Thymus (tissue), 11 donors: ENCODE results near the gene BBLN. TPM values are rescaled to one million over a fixed set of nuclear protein-coding genes. Genes with fewer than 3 reads are reported as not detected.

ENCODE experiments used
- DNase-seq, 9 donors: peaks; one replicate each; pipeline ENCODE4 v3.0.0-alpha.2; 2013; ENCODE audit warnings: low spot score in 9 of 9, low read depth in 6 of 9, missing footprints in 1 of 9
- H3K27ac ChIP-seq, 2 donors: one replicate each; pipeline ENCODE4 v1.5.1; 2013; ENCODE audit warnings: control low read depth in 1 of 2, low read depth in 1 of 2, low read length in 1 of 2, mild to moderate bottlenecking in 1 of 2, moderate library complexity in 1 of 2
- H3K27me3 ChIP-seq, 2 donors: one replicate each; pipeline ENCODE4 v1.5.1; 2013; ENCODE audit warnings: low read length in 1 of 2; ENCODE audit not compliant: control insufficient read depth in 2 of 2, insufficient read depth in 1 of 2
- H3K36me3 ChIP-seq, 2 donors: one replicate each; pipeline ENCODE4 v1.5.1; 2013; ENCODE audit warnings: low read length in 1 of 2, mild to moderate bottlenecking in 1 of 2, moderate library complexity in 1 of 2; ENCODE audit not compliant: control insufficient read depth in 2 of 2, insufficient read depth in 2 of 2
- H3K4me1 ChIP-seq, 2 donors: one replicate each; pipeline ENCODE4 v1.5.1; 2013; ENCODE audit warnings: low read length in 2 of 2; ENCODE audit not compliant: control insufficient read depth in 2 of 2, insufficient read depth in 2 of 2
- H3K4me3 ChIP-seq, 2 donors: one replicate each; pipeline ENCODE4 v1.5.1; 2013; ENCODE audit warnings: low read length in 2 of 2, control low read depth in 1 of 2, mild to moderate bottlenecking in 1 of 2
- H3K9me3 ChIP-seq, 2 donors: one replicate each; pipeline ENCODE4 v1.5.1; 2013; ENCODE audit warnings: low read length in 1 of 2, mild to moderate bottlenecking in 1 of 2; ENCODE audit not compliant: control insufficient read depth in 2 of 2, insufficient read depth in 1 of 2
- WGBS: extraction: QIAGEN DNeasy Blood & Tissue Kit; methylation state at CpG from one replicate; pipeline ENCODE4 v1.1.7; 2013; 5-methylcytosine and 5-hydroxymethylcytosine counted together
- polyA plus RNA-seq: library from polyadenylated mRNA; stranded (reverse); fragments of 200-250 nt; gene quantifications from one replicate; pipeline ENCODE4 v1.2.3, GENCODE V29; 2013
- total RNA-seq: library from RNA; stranded (reverse); fragments of 120-200 nt; gene quantifications from one replicate; pipeline ENCODE4 v1.2.4, GENCODE V29; 2013
- donor health status: healthy.

BBLN gene
- total and polyA plus RNA-seq, 2 donors: 134 to 162 TPM

DNA sequence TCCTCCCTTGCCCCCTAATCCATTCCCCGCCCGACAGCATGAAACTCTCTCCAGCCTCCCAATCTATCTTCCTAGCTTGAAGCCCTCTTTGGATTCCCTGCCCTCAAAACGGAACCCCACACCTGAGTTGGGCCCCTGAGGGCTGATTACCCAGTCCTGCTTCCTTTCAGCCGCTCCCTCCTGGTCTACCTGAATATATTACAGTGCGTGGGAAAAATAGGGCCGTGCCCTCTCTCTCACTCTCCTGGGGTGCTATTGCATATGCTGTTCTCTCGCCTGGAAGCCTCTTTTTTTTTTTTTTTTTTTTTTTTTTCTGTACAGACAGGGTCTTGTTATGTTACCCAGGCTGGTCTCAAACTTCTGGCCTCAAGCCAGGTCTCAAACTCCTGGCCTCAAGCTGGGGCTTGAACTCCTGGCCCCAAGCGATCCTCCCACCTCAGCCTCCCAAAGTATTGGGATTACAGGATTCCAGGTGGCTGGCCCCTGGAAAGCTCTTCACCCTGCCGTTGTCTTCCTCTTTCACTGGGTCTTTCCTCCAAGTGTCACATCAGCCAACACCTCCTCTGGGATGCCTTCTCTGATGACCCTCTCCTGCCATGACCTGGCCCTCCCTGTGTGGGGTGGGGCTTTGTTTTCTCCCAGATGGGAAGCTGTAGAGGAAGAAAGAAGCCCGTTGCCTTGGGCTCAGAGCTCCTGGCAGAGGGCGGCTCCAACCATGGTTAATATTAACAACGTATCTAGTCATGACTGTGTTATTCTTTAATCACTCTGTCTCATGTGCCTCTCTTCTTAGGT, 51.3 kb downstream of the BBLN start:
- WGBS: 90% methylated on average over 12 of the region's 12 CpGs
- DNase-seq: no peak
- H3K27ac ChIP-seq: no peak overlapping the region

DNA sequence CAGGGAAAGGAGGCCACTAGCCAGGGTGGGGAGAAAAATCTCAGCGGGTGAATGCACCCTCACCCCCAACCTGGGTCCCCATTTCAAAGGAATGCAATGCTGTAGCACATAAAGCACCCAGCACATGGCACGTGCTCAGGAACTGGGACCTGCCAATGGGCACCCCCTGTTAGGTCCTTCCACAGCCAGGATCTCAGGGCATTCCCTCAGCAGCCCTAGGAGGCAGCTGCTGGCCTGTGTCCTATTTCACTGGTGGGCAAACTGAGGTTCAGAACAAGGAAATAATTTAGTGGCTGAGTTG, 51.9 kb downstream of the BBLN start:
- H3K9me3 ChIP-seq: no peaks in the 10 kb centered on the region
- DNase-seq: no peak
- no peak overlapping the region for H3K4me3 ChIP-seq
- H3K27me3 ChIP-seq: peaks cover 0 to 12% of the 10 kb centered on the region in 2 donors
- no peak overlapping the region for H3K27ac ChIP-seq
- 97% methylated on average over 2 of the region's 2 CpGs for WGBS
- H3K36me3 ChIP-seq: no peaks in the 10 kb centered on the region
- peaks cover 0 to 3% of the 10 kb centered on the region in 2 donors for H3K4me1 ChIP-seq

More for the DNA sequence above, 51.3 kb downstream of the BBLN start:
- Histone ChIP-seq H3K9me3 (no peaks in the 10 kb centered on the region), H3K36me3 (no peaks in the 10 kb centered on the region), H3K27me3 (peaks cover under 1 to 17% of the 10 kb centered on the region in 2 donors), H3K4me1 (peaks cover 0 to 2% of the 10 kb centered on the region in 2 donors), H3K4me3 (no peak overlapping the region)

Other genes with a start within 250 kb of the BBLN start
- 8.5 TPM for gene ST6GALNAC4, start 243.2 kb upstream of the BBLN start, total RNA-seq
- gene ST6GALNAC4, start 243.2 kb upstream of the BBLN start, polyA plus RNA-seq: 12.8 TPM
- 0.33 TPM for gene PIP5KL1, start 229.5 kb upstream of the BBLN start, total RNA-seq
- gene PIP5KL1, start 229.5 kb upstream of the BBLN start, polyA plus RNA-seq: 1.2 TPM
- 17.9 TPM for gene DPM2, start 222.4 kb upstream of the BBLN start, total RNA-seq
- 32.8 TPM for gene DPM2, start 222.4 kb upstream of the BBLN start, polyA plus RNA-seq
- 12.9 TPM for gene EEIG1, start 179.3 kb upstream of the BBLN start, total RNA-seq
- 51.4 TPM for gene EEIG1, start 179.3 kb upstream of the BBLN start, polyA plus RNA-seq
- gene NAIF1, start 92.9 kb upstream of the BBLN start, total RNA-seq: 10.9 TPM
- 11.5 TPM for gene NAIF1, start 92.9 kb upstream of the BBLN start, polyA plus RNA-seq
- 13.4 TPM for gene SLC25A25, start 92.0 kb upstream of the BBLN start, total RNA-seq
- 12.3 TPM for gene SLC25A25, start 92.0 kb upstream of the BBLN start, polyA plus RNA-seq
- gene PTGES2, start 32.5 kb upstream of the BBLN start, total RNA-seq: 51.6 TPM
- gene PTGES2, start 32.5 kb upstream of the BBLN start, polyA plus RNA-seq: 39.3 TPM
- 3.4 TPM for gene LCN2, start 10.8 kb upstream of the BBLN start, total RNA-seq
- gene LCN2, start 10.8 kb upstream of the BBLN start, polyA plus RNA-seq: 31.9 TPM
- gene CIZ1, start 31.3 kb downstream of the BBLN start, total RNA-seq: 25.4 TPM
- 36.5 TPM for gene CIZ1, start 31.3 kb downstream of the BBLN start, polyA plus RNA-seq
- gene DNM1, start 43.1 kb downstream of the BBLN start, total RNA-seq: 0.94 TPM
- gene DNM1, start 43.1 kb downstream of the BBLN start, polyA plus RNA-seq: 4.5 TPM
- 18.3 TPM for gene GOLGA2, start 115.7 kb downstream of the BBLN start, total RNA-seq
- gene GOLGA2, start 115.7 kb downstream of the BBLN start, polyA plus RNA-seq: 45.0 TPM
- gene SWI5, start 116.0 kb downstream of the BBLN start, total RNA-seq: 25.9 TPM
- gene SWI5, start 116.0 kb downstream of the BBLN start, polyA plus RNA-seq: 26.3 TPM
- 20.3 TPM for gene TRUB2, start 162.2 kb downstream of the BBLN start, total RNA-seq
- gene TRUB2, start 162.2 kb downstream of the BBLN start, polyA plus RNA-seq: 14.9 TPM
- gene COQ4, start 162.6 kb downstream of the BBLN start, total RNA-seq: 27.9 TPM
- gene COQ4, start 162.6 kb downstream of the BBLN start, polyA plus RNA-seq: 61.7 TPM
- 6.7 TPM for gene SLC27A4, start 180.3 kb downstream of the BBLN start, total RNA-seq
- 20.7 TPM for gene SLC27A4, start 180.3 kb downstream of the BBLN start, polyA plus RNA-seq
- gene URM1, start 211.1 kb downstream of the BBLN start, total RNA-seq: 46.7 TPM
- 37.9 TPM for gene URM1, start 211.1 kb downstream of the BBLN start, polyA plus RNA-seq